GM12878 (cell line): ENCODE results near the gene KCNQ1. TPM values are rescaled to one million over a fixed set of nuclear protein-coding genes. Genes with fewer than 3 reads are reported as not detected.

Source experiments
- BCL3 ChIP-seq: IDR thresholded peaks from 2 replicates; pipeline ENCODE4 v1.6.1; 2011; ENCODE audit warnings: borderline replicate concordance, low read depth, mild to moderate bottlenecking, moderate library complexity, low read length; ENCODE audit not compliant: insufficient read depth, poor library complexity, severe bottlenecking
- CHD1 ChIP-seq: IDR thresholded peaks from 2 replicates; pipeline ENCODE4 v1.6.1; 2012; ENCODE audit warnings: low read depth, low read length, improper control_type of control experiment
- EGR1 ChIP-seq, 2 experiments: IDR thresholded peaks; 1 replicate in 1 of 2; 2 replicates in 1 of 2; pipeline ENCODE4 v1.6.1; 2011 to 2012; ENCODE audit warnings: low read depth in 2 of 2, low read length in 2 of 2, borderline replicate concordance in 1 of 2, mild to moderate bottlenecking in 1 of 2, moderate library complexity in 1 of 2
- EZH2 ChIP-seq: IDR thresholded peaks from 2 replicates; pipeline ENCODE4 v1.6.1; 2012; ENCODE audit warnings: low read depth, mild to moderate bottlenecking, control low read depth, inconsistent platforms, low read length, borderline replicate concordance; ENCODE audit not compliant: control insufficient read depth
- IRF3 ChIP-seq: fragments of 450-650 bp; IDR thresholded peaks from 2 replicates; pipeline ENCODE4 v1.6.1; 2014; ENCODE audit warnings: mild to moderate bottlenecking
- NFYB ChIP-seq: IDR thresholded peaks from 2 replicates; pipeline ENCODE4 v1.6.1; 2011; ENCODE audit warnings: low read depth, mild to moderate bottlenecking, low read length, improper control_type of control experiment, moderate library complexity; ENCODE audit not compliant: insufficient read depth
- RAD51 ChIP-seq: fragments of 450-650 bp; IDR thresholded peaks from 2 replicates; pipeline ENCODE4 v1.6.1; 2016; ENCODE audit warnings: moderate library complexity, mild to moderate bottlenecking, inconsistent platforms
- RBBP5 ChIP-seq: fragments of 200-600 bp; sonication (generic); conservative IDR thresholded peaks from 2 replicates; pipeline ENCODE4 v1.6.1; 2016
- STAT3 ChIP-seq: IDR thresholded peaks from 2 replicates; pipeline ENCODE4 v1.6.1; 2011; ENCODE audit warnings: low read depth, low read length, improper control_type of control experiment
- TBL1XR1 ChIP-seq: IDR thresholded peaks from 2 replicates; pipeline ENCODE4 v1.6.1; 2012; ENCODE audit warnings: low read depth, low read length, improper control_type of control experiment
- TCF3 ChIP-seq: IDR thresholded peaks from 2 replicates; pipeline ENCODE4 v1.6.1; 2012; ENCODE audit warnings: low read depth, mild to moderate bottlenecking, low read length, borderline replicate concordance; ENCODE audit not compliant: insufficient read depth
- WRNIP1 ChIP-seq: IDR thresholded peaks from 2 replicates; pipeline ENCODE4 v1.6.1; 2011; ENCODE audit warnings: low read depth, low read length, improper control_type of control experiment, borderline replicate concordance
- polyA plus RNA-seq, 11 experiments: library from polyadenylated mRNA; depleted of rRNA in 4 of 11; unstranded in 6 of 11; stranded (reverse) in 5 of 11; fragments of >200 nt; fragmentation: Nextera tagmentation in 4 of 11; fragmentation: Illumina TruSeq in 1 of 11; extraction: Ambion mirVana in 4 of 11; extraction: Trizol in 1 of 11; gene quantifications; 1 replicate in 1 of 11; 2 replicates in 10 of 11; pipeline versions ENCODE4 v1.2.1 to v1.2.3, GENCODE V29; 2011 to 2016; ENCODE audit warnings: inconsistent platforms in 2 of 11, missing spikeins in 2 of 11, low read depth in 1 of 11
- total RNA-seq, 4 experiments: library from RNA; depleted of rRNA in 3 of 4; stranded (reverse); fragments of >200 nt in 3 of 4; fragmentation: Illumina TruSeq in 1 of 4; extraction: Trizol in 1 of 4; gene quantifications; 2 replicates each; pipeline versions ENCODE4 v1.2.1 to v1.2.3, GENCODE V29; 2013 to 2021
- TF ChIP-seq, protein P1 (sequence below): fragments of 450-650 bp; IDR thresholded peaks from 2 replicates; pipeline ENCODE4 v1.6.1; 2017; ENCODE audit warnings: mild to moderate bottlenecking, moderate library complexity

Gene KCNQ1
- total and polyA plus RNA-seq, 10 of the 15 experiments (the other 5 are each of a cell fraction or from before 2014, with no cell fraction given), result 0.03 to 0.15 (median 0.12) TPM; not detected in 7

GRCh38 chr11:2787816-2788167 is 343.0 kb downstream of the KCNQ1 start (continued):
- TF ChIP-seq, protein P1, sequence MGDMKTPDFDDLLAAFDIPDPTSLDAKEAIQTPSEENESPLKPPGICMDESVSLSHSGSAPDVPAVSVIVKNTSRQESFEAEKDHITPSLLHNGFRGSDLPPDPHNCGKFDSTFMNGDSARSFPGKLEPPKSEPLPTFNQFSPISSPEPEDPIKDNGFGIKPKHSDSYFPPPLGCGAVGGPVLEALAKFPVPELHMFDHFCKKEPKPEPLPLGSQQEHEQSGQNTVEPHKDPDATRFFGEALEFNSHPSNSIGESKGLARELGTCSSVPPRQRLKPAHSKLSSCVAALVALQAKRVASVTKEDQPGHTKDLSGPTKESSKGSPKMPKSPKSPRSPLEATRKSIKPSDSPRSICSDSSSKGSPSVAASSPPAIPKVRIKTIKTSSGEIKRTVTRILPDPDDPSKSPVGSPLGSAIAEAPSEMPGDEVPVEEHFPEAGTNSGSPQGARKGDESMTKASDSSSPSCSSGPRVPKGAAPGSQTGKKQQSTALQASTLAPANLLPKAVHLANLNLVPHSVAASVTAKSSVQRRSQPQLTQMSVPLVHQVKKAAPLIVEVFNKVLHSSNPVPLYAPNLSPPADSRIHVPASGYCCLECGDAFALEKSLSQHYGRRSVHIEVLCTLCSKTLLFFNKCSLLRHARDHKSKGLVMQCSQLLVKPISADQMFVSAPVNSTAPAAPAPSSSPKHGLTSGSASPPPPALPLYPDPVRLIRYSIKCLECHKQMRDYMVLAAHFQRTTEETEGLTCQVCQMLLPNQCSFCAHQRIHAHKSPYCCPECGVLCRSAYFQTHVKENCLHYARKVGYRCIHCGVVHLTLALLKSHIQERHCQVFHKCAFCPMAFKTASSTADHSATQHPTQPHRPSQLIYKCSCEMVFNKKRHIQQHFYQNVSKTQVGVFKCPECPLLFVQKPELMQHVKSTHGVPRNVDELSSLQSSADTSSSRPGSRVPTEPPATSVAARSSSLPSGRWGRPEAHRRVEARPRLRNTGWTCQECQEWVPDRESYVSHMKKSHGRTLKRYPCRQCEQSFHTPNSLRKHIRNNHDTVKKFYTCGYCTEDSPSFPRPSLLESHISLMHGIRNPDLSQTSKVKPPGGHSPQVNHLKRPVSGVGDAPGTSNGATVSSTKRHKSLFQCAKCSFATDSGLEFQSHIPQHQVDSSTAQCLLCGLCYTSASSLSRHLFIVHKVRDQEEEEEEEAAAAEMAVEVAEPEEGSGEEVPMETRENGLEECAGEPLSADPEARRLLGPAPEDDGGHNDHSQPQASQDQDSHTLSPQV, result no peak
- no peak for TF ChIP-seq RBBP5
- TF ChIP-seq TBL1XR1, result no peak
- no peak for TF ChIP-seq BCL3
- TF ChIP-seq EZH2, result no peak
- no peak for TF ChIP-seq RAD51
- TF ChIP-seq TCF3, result no peak
- TF ChIP-seq IRF3, result no peak
- no peak for TF ChIP-seq EGR1 (IDR thresholded peaks at IDR 0.05; ENCODE audit: borderline replicate concordance in 1 of 2, low read depth in 2 of 2, low read length in 2 of 2)
- TF ChIP-seq CHD1, result no peak
- TF ChIP-seq WRNIP1, result no peak
- TF ChIP-seq NFYB, result no peak
- TF ChIP-seq STAT3, result no peak
